Neuron (in vitro differentiated cells): ENCODE data around the gene PARD3B.

Experiments used
- H2AFZ ChIP-seq: one replicate; pipeline ENCODE4 v1.6.1; 2013; ENCODE audit warnings: low read depth, mild to moderate bottlenecking, inconsistent platforms, low read length, moderate library complexity
- H3K27me3 ChIP-seq: one replicate; pipeline ENCODE4 v1.6.1; 2013; ENCODE audit warnings: low read length; ENCODE audit not compliant: insufficient read depth
- H3K36me3 ChIP-seq: one replicate; pipeline ENCODE4 v1.6.1; 2013; ENCODE audit warnings: low read length; ENCODE audit not compliant: insufficient read depth
- H3K4me1 ChIP-seq: one replicate; pipeline ENCODE4 v1.6.1; 2013; ENCODE audit warnings: low read length; ENCODE audit not compliant: insufficient read depth
- H3K4me3 ChIP-seq: 2 replicates; pipeline ENCODE4 v1.5.1; 2013; ENCODE audit warnings: mild to moderate bottlenecking, low read length, moderate library complexity
- H3K9me3 ChIP-seq: one replicate; pipeline ENCODE4 v1.6.1; 2013; ENCODE audit warnings: low read length

The PARD3B gene

GRCh38 chr2:204681412-204681811, 136.1 kb downstream of the PARD3B start:
- H2AFZ ChIP-seq, result no peak overlapping the region
- no peak overlapping the region for H3K4me3 ChIP-seq
- H3K9me3 ChIP-seq, result peaks cover 7% of the 10 kb centered on the region
- H3K4me1 ChIP-seq, result peaks cover 14% of the 10 kb centered on the region
- H3K27me3 ChIP-seq, result no peaks in the 10 kb centered on the region
- H3K36me3 ChIP-seq, result no peaks in the 10 kb centered on the region

GRCh38 chr2:204683384-204683783, 138.1 kb downstream of the PARD3B start:
- Histone ChIP-seq H3K4me1 (peaks cover 14% of the 10 kb centered on the region), H3K4me3 (no peak overlapping the region), H2AFZ (no peak overlapping the region), H3K9me3 (peaks cover 4% of the 10 kb centered on the region), H3K36me3 (no peaks in the 10 kb centered on the region), H3K27me3 (no peaks in the 10 kb centered on the region)

- Histone ChIP-seq H3K36me3 (peaks cover 3% of the 10 kb centered on the region), H2AFZ (no peak overlapping the region), H3K27me3 (no peaks in the 10 kb centered on the region), H3K4me1 (peaks cover 6% of the 10 kb centered on the region), H3K9me3 (no peaks in the 10 kb centered on the region), H3K4me3 (no peak overlapping the region)
These were observed 141.1 kb downstream of the PARD3B start for GRCh38 chr2:204686406-204686805.

- peaks cover 3% of the 10 kb centered on the region for H3K36me3 ChIP-seq
- H3K4me1 ChIP-seq, result no peaks in the 10 kb centered on the region
- H3K9me3 ChIP-seq, result no peaks in the 10 kb centered on the region
- no peak overlapping the region for H3K4me3 ChIP-seq
- no peak overlapping the region for H2AFZ ChIP-seq
- H3K27me3 ChIP-seq, result no peaks in the 10 kb centered on the region
These were observed 142.5 kb downstream of the PARD3B start for GRCh38 chr2:204687776-204688175.

GRCh38 chr2:204691911-204692510, 146.7 kb downstream of the PARD3B start:
- H3K4me1 ChIP-seq, result no peaks in the 10 kb centered on the region
- H3K36me3 ChIP-seq, result peaks cover 3% of the 10 kb centered on the region
- no peak overlapping the region for H2AFZ ChIP-seq
- no peaks in the 10 kb centered on the region for H3K27me3 ChIP-seq
- no peak overlapping the region for H3K4me3 ChIP-seq
- no peaks in the 10 kb centered on the region for H3K9me3 ChIP-seq

GRCh38 chr2:204692790-204693189, 147.5 kb downstream of the PARD3B start:
- Histone ChIP-seq H3K4me3 (no peak overlapping the region), H3K9me3 (no peaks in the 10 kb centered on the region), H2AFZ (no peak overlapping the region), H3K27me3 (no peaks in the 10 kb centered on the region), H3K36me3 (peaks cover 3% of the 10 kb centered on the region), H3K4me1 (no peaks in the 10 kb centered on the region)

- no peaks in the 10 kb centered on the region for H3K9me3 ChIP-seq
- H2AFZ ChIP-seq, result no peak overlapping the region
- H3K4me3 ChIP-seq, result no peak overlapping the region
- H3K27me3 ChIP-seq, result no peaks in the 10 kb centered on the region
- H3K4me1 ChIP-seq, result no peaks in the 10 kb centered on the region
- peaks cover 3% of the 10 kb centered on the region for H3K36me3 ChIP-seq
These were observed 148.0 kb downstream of the PARD3B start for GRCh38 chr2:204693262-204693661.

- Histone ChIP-seq H3K4me1 (no peaks in the 10 kb centered on the region), H3K9me3 (no peaks in the 10 kb centered on the region), H3K4me3 (no peak overlapping the region), H3K36me3 (no peaks in the 10 kb centered on the region), H2AFZ (no peak overlapping the region), H3K27me3 (no peaks in the 10 kb centered on the region)
These were observed 150.2 kb downstream of the PARD3B start for GRCh38 chr2:204695506-204695905.

- Histone ChIP-seq H3K9me3 (no peaks in the 10 kb centered on the region), H3K4me3 (no peak overlapping the region), H3K27me3 (no peaks in the 10 kb centered on the region), H2AFZ (no peak overlapping the region), H3K4me1 (no peaks in the 10 kb centered on the region), H3K36me3 (no peaks in the 10 kb centered on the region)
These were observed 150.8 kb downstream of the PARD3B start for GRCh38 chr2:204696124-204696523.

GRCh38 chr2:204705243-204705932, 160.1 kb downstream of the PARD3B start:
- H2AFZ ChIP-seq, result no peak overlapping the region
- H3K4me1 ChIP-seq, result peaks cover 6% of the 10 kb centered on the region
- no peak overlapping the region for H3K4me3 ChIP-seq
- H3K9me3 ChIP-seq, result no peaks in the 10 kb centered on the region
- H3K36me3 ChIP-seq, result no peaks in the 10 kb centered on the region
- no peaks in the 10 kb centered on the region for H3K27me3 ChIP-seq

- no peak overlapping the region for H3K4me3 ChIP-seq
- no peaks in the 10 kb centered on the region for H3K9me3 ChIP-seq
These were observed 161.7 kb downstream of the PARD3B start for GRCh38 chr2:204706939-204707338.

GRCh38 chr2:204713211-204713610, 167.9 kb downstream of the PARD3B start:
- Histone ChIP-seq H3K4me3 (no peak overlapping the region), H2AFZ (no peak overlapping the region), H3K36me3 (peaks cover 7% of the 10 kb centered on the region), H3K4me1 (no peaks in the 10 kb centered on the region), H3K9me3 (peaks cover 2% of the 10 kb centered on the region), H3K27me3 (no peaks in the 10 kb centered on the region)

More at GRCh38 chr2:204706939-204707338, 161.7 kb downstream of the PARD3B start:
- no peak overlapping the region for H2AFZ ChIP-seq
- peaks cover 6% of the 10 kb centered on the region for H3K4me1 ChIP-seq
- H3K36me3 ChIP-seq, result peaks cover 4% of the 10 kb centered on the region
- H3K27me3 ChIP-seq, result no peaks in the 10 kb centered on the region

- H3K36me3 ChIP-seq, result peaks cover 7% of the 10 kb centered on the region
- peaks cover 2% of the 10 kb centered on the region for H3K9me3 ChIP-seq
- H3K4me3 ChIP-seq, result no peak overlapping the region
- H2AFZ ChIP-seq, result no peak overlapping the region
- no peaks in the 10 kb centered on the region for H3K4me1 ChIP-seq
- no peaks in the 10 kb centered on the region for H3K27me3 ChIP-seq
These were observed 170.1 kb downstream of the PARD3B start for GRCh38 chr2:204715361-204715760.

- H3K4me1 ChIP-seq, result no peaks in the 10 kb centered on the region
- H2AFZ ChIP-seq, result no peak overlapping the region
- H3K36me3 ChIP-seq, result peaks cover 3% of the 10 kb centered on the region
- no peak overlapping the region for H3K4me3 ChIP-seq
- H3K9me3 ChIP-seq, result peaks cover 2% of the 10 kb centered on the region
- H3K27me3 ChIP-seq, result no peaks in the 10 kb centered on the region
These were observed 172.3 kb downstream of the PARD3B start for GRCh38 chr2:204717591-204717990.
